H9 (cell line): ENCODE measurements around the gene MSLN. TPM values are rescaled to one million over a fixed set of nuclear protein-coding genes. Genes with fewer than 3 reads are reported as not detected.

Source experiments
- DNase-seq: peaks from one replicate; pipeline ENCODE4 v3.0.0-alpha.2; 2017
- H2AFZ ChIP-seq: one replicate; pipeline ENCODE4 v1.6.1; 2013; ENCODE audit warnings: mild to moderate bottlenecking, low read length, control low read depth, moderate library complexity
- H2AK5ac ChIP-seq: 2 replicates; pipeline ENCODE4 v1.6.1; 2013; ENCODE audit warnings: low read length, control low read depth, mixed read lengths; ENCODE audit not compliant: insufficient read length
- H2BK120ac ChIP-seq: one replicate; pipeline ENCODE4 v1.6.1; 2013; ENCODE audit warnings: low read depth, mild to moderate bottlenecking, low read length, control low read depth, inconsistent platforms; ENCODE audit not compliant: poor library complexity, severe bottlenecking
- H2BK12ac ChIP-seq: 2 replicates; pipeline ENCODE4 v1.6.1; 2013; ENCODE audit warnings: low read length, control low read depth, mixed read lengths, low read depth; ENCODE audit not compliant: insufficient read length
- H2BK15ac ChIP-seq: 2 replicates; pipeline ENCODE4 v1.6.1; 2013; ENCODE audit warnings: low read depth, low read length, control low read depth
- H2BK20ac ChIP-seq: one replicate; pipeline ENCODE4 v1.6.1; 2013; ENCODE audit warnings: low read depth, mild to moderate bottlenecking, low read length, control low read depth, inconsistent platforms; ENCODE audit not compliant: poor library complexity, severe bottlenecking
- H2BK5ac ChIP-seq: 2 replicates; pipeline ENCODE4 v1.6.1; 2013; ENCODE audit warnings: low read length, control low read depth, mixed read lengths; ENCODE audit not compliant: insufficient read length
- H3K14ac ChIP-seq: 2 replicates; pipeline ENCODE4 v1.6.1; 2013; ENCODE audit warnings: low read length, control low read depth; ENCODE audit not compliant: insufficient read depth
- H3K18ac ChIP-seq: 2 replicates; pipeline ENCODE4 v1.6.1; 2013; ENCODE audit warnings: low read depth, mild to moderate bottlenecking, mixed read lengths, low read length, control low read depth; ENCODE audit not compliant: insufficient read length
- H3K23ac ChIP-seq: 2 replicates; pipeline ENCODE4 v1.6.1; 2013; ENCODE audit warnings: low read length, control low read depth, mixed read lengths, low read depth; ENCODE audit not compliant: insufficient read length
- H3K23me2 ChIP-seq: 2 replicates; pipeline ENCODE4 v1.6.1; 2013; ENCODE audit warnings: low read depth, mild to moderate bottlenecking, mixed read lengths, low read length, control low read depth; ENCODE audit not compliant: insufficient read length, poor library complexity, severe bottlenecking
- H3K27ac ChIP-seq: 2 replicates; pipeline ENCODE4 v1.5.1; 2013; ENCODE audit warnings: low read length, control low read depth, mixed read lengths, low read depth; ENCODE audit not compliant: insufficient read length
- H3K27me3 ChIP-seq: 2 replicates; pipeline ENCODE4 v1.6.1; 2013; ENCODE audit warnings: low read length, control low read depth, inconsistent platforms; ENCODE audit not compliant: insufficient read depth
- H3K4ac ChIP-seq: 2 replicates; pipeline ENCODE4 v1.6.1; 2013; ENCODE audit warnings: low read depth, mild to moderate bottlenecking, control low read depth, inconsistent platforms, low read length, moderate library complexity
- H3K4me1 ChIP-seq: 2 replicates; pipeline ENCODE4 v1.6.1; 2013; ENCODE audit warnings: low read length, control low read depth, inconsistent platforms; ENCODE audit not compliant: insufficient read depth
- H3K4me2 ChIP-seq: 2 replicates; pipeline ENCODE4 v1.6.1; 2013; ENCODE audit warnings: low read length, control low read depth, mixed read lengths; ENCODE audit not compliant: insufficient read length, insufficient read depth
- H3K56ac ChIP-seq: 2 replicates; pipeline ENCODE4 v1.6.1; 2013; ENCODE audit warnings: low read depth, mild to moderate bottlenecking, mixed read lengths, low read length, control low read depth; ENCODE audit not compliant: insufficient read length
- H3K79me1 ChIP-seq: 2 replicates; pipeline ENCODE4 v1.6.1; 2013; ENCODE audit warnings: low read depth, mild to moderate bottlenecking, moderate library complexity, low read length, control low read depth, inconsistent platforms; ENCODE audit not compliant: insufficient read depth, poor library complexity, severe bottlenecking
- H3K79me2 ChIP-seq: 2 replicates; pipeline ENCODE4 v1.6.1; 2013; ENCODE audit warnings: low read length, control low read depth, inconsistent platforms; ENCODE audit not compliant: insufficient read depth
- H3K9ac ChIP-seq: 2 replicates; pipeline ENCODE4 v1.6.1; 2013; ENCODE audit warnings: low read length, control low read depth, mixed read lengths; ENCODE audit not compliant: insufficient read length; ENCODE audit errors: extremely low read depth
- H3K9me3 ChIP-seq: one replicate; pipeline ENCODE4 v1.6.1; 2013; ENCODE audit warnings: low read depth, low read length, inconsistent platforms; ENCODE audit not compliant: control insufficient read depth
- H3T11ph ChIP-seq: one replicate; pipeline ENCODE4 v1.6.1; 2013; ENCODE audit warnings: mild to moderate bottlenecking, low read length, control low read depth, inconsistent platforms
- H4K20me1 ChIP-seq: one replicate; pipeline ENCODE4 v1.6.1; 2013; ENCODE audit not compliant: control insufficient read depth, insufficient read length, insufficient read depth
- H4K5ac ChIP-seq: 2 replicates; pipeline ENCODE4 v1.6.1; 2013; ENCODE audit warnings: low read depth, mild to moderate bottlenecking, mixed read lengths, low read length, control low read depth; ENCODE audit not compliant: insufficient read length
- H4K8ac ChIP-seq: replicated peaks from 2 replicates; pipeline ENCODE4 v1.6.1; 2013; ENCODE audit warnings: low read length, control low read depth, mixed read lengths, low read depth; ENCODE audit not compliant: insufficient read length
- H4K91ac ChIP-seq: 2 replicates; pipeline ENCODE4 v1.6.1; 2013; ENCODE audit warnings: low read depth, mild to moderate bottlenecking, moderate library complexity, mixed read lengths, low read length, control low read depth; ENCODE audit not compliant: insufficient read length
- H3K27ac Mint-ChIP-seq, 3 experiments: 2 replicates in 2 of 3; 3 replicates in 1 of 3; pipeline ENCODE4 v1.8.0; 2020 to 2021; ENCODE audit warnings: mixed read lengths in 3 of 3, mild to moderate bottlenecking in 1 of 3, moderate library complexity in 1 of 3
- H3K27me3 Mint-ChIP-seq: 2 replicates; pipeline ENCODE4 v1.8.0; 2021; ENCODE audit warnings: low read depth, mild to moderate bottlenecking, moderate library complexity, mixed read lengths
- H3K36me3 Mint-ChIP-seq, 3 experiments: 2 replicates in 2 of 3; 3 replicates in 1 of 3; pipeline ENCODE4 v1.8.0; 2020 to 2021; ENCODE audit warnings: low read depth in 3 of 3, mixed read lengths in 3 of 3; ENCODE audit not compliant: insufficient read depth in 1 of 3
- H3K4me1 Mint-ChIP-seq, 2 experiments: 2 replicates each; pipeline ENCODE4 v1.8.0; 2020; ENCODE audit warnings: mixed read lengths in 2 of 2
- H3K4me3 Mint-ChIP-seq, 2 experiments: 2 replicates in 1 of 2; 3 replicates in 1 of 2; pipeline ENCODE4 v1.8.0; 2020 to 2021; ENCODE audit warnings: mild to moderate bottlenecking in 2 of 2, mixed read lengths in 2 of 2, moderate library complexity in 1 of 2
- H3K9me3 Mint-ChIP-seq, 2 experiments: 2 replicates in 1 of 2; 3 replicates in 1 of 2; pipeline ENCODE4 v1.8.0; 2020; ENCODE audit warnings: mild to moderate bottlenecking in 2 of 2, mixed read lengths in 2 of 2, moderate library complexity in 1 of 2
- WGBS: extraction: QIAGEN DNeasy Blood & Tissue Kit; methylation state at CpG from one replicate; pipeline ENCODE4 v1.1.7; 2013; ENCODE audit warnings: missing lambda C conversion rate, low lambda C conversion rate, mixed read lengths; ENCODE audit not compliant: insufficient read length; ENCODE audit errors: extremely low coverage; 5-methylcytosine and 5-hydroxymethylcytosine counted together
- total RNA-seq: library from RNA; stranded (reverse); gene quantifications from 2 replicates; pipeline ENCODE4 v1.2.1, GENCODE V29; 2021
- TF ChIP-seq, protein P1 (sequence below): fragments of 200-600 bp; sonication (generic); conservative IDR thresholded peaks from 3 replicates; pipeline ENCODE4 v1.8.0; 2021; ENCODE audit warnings: antibody characterized with exemption, mild to moderate bottlenecking

The MSLN gene
- total RNA-seq, 1 experiment from 2014 or later, result 0.22 TPM

DNA sequence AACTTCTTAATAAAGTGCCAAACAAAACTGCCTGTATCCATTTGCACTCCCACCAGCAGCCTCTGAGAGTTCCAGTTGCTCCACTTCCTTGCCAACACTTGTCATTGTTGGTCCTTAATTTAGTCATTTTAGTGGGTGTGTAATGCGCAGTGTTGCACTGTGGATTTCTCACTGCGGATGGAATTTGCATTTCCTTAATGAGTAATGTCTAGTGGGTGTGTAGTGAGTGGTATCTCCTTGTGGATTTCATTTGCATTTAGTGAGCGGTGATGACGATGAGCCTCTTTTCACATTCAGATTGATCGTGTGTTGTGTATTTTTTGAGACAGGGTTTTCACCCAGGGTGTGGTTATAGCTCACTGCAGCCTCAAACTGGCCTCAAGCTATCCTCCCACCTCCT, 4.1 kb upstream of the MSLN start:
- Histone ChIP-seq H3T11ph (no peak overlapping the region), H3K27ac (no peak overlapping the region), H3K4me1 (no peaks in the 10 kb centered on the region), H3K9ac (no peak overlapping the region), H4K20me1 (no peaks in the 10 kb centered on the region), H2BK15ac (no peak overlapping the region), H2AFZ (no peak overlapping the region), H2AK5ac (no peak overlapping the region), H2BK5ac (no peak overlapping the region), H4K91ac (no peak overlapping the region), H3K27me3 (no peaks in the 10 kb centered on the region), H2BK12ac (no peak overlapping the region), H3K18ac (no peak overlapping the region), H3K79me1 (no peaks in the 10 kb centered on the region), H3K4ac (no peak overlapping the region), H4K5ac (no peak overlapping the region), H3K56ac (no peak overlapping the region), H3K9me3 (no peaks in the 10 kb centered on the region), H3K4me2 (no peak overlapping the region), H2BK20ac (no peak overlapping the region), H3K23ac (no peak overlapping the region), H3K79me2 (no peaks in the 10 kb centered on the region), H3K23me2 (no peaks in the 10 kb centered on the region), H4K8ac (no peak overlapping the region), H2BK120ac (no peak overlapping the region), H3K14ac (no peak overlapping the region)
- Mint-ChIP-seq H3K27me3 (peaks cover 38% of the 10 kb centered on the region), H3K4me3 (no peak overlapping the region), H3K36me3 (no peaks in the 10 kb centered on the region), H3K9me3 (no peaks in the 10 kb centered on the region; a peak in 1 of 5 replicates), H3K27ac (no peak overlapping the region), H3K4me1 (peaks cover 18 to 26% of the 10 kb centered on the region in 2 experiments)
- WGBS, result no CpG with 5 or more reads among the region's 5 CpGs
- no peak for DNase-seq
- TF ChIP-seq, protein P1, sequence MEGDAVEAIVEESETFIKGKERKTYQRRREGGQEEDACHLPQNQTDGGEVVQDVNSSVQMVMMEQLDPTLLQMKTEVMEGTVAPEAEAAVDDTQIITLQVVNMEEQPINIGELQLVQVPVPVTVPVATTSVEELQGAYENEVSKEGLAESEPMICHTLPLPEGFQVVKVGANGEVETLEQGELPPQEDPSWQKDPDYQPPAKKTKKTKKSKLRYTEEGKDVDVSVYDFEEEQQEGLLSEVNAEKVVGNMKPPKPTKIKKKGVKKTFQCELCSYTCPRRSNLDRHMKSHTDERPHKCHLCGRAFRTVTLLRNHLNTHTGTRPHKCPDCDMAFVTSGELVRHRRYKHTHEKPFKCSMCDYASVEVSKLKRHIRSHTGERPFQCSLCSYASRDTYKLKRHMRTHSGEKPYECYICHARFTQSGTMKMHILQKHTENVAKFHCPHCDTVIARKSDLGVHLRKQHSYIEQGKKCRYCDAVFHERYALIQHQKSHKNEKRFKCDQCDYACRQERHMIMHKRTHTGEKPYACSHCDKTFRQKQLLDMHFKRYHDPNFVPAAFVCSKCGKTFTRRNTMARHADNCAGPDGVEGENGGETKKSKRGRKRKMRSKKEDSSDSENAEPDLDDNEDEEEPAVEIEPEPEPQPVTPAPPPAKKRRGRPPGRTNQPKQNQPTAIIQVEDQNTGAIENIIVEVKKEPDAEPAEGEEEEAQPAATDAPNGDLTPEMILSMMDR, result no peak
